Aorta (tissue), 5 donors: Measurements from ENCODE around the gene SLC25A17. TPM values are rescaled to one million over a fixed set of nuclear protein-coding genes. Genes with fewer than 3 reads are reported as not detected.
"Not testable (repeated sequence)": the region's sequence is repeated elsewhere in the genome, so short reads cannot be mapped to it uniquely, and the experiment has no call there.

Source experiments
- ATAC-seq: fragments of 200-7000 bp; cut with Tn5 transposase; one replicate; pipeline ENCODE4 v1.9.1; 2022; ENCODE audit warnings: moderate library complexity; ENCODE audit not compliant: low FRiP score
- DNase-seq, 2 donors: peaks; one replicate each; pipeline ENCODE4 v3.0.0-alpha.2; 2020
- H3K27ac ChIP-seq, 2 donors: one replicate each; pipeline ENCODE4 v1.5.1; 2013; ENCODE audit warnings: low read length in 2 of 2, mild to moderate bottlenecking in 2 of 2, moderate library complexity in 2 of 2, control low read depth in 1 of 2, inconsistent platforms in 1 of 2, low read depth in 1 of 2
- H3K27me3 ChIP-seq, 2 donors: one replicate each; pipeline ENCODE4 v1.6.1; 2013; ENCODE audit warnings: control low read depth in 1 of 2, low read length in 1 of 2, mild to moderate bottlenecking in 1 of 2, moderate library complexity in 1 of 2; ENCODE audit not compliant: insufficient read depth in 2 of 2, control insufficient read depth in 1 of 2
- H3K36me3 ChIP-seq, 2 donors: one replicate each; pipeline ENCODE4 v1.6.1; 2013; ENCODE audit warnings: control low read depth in 1 of 2, low read length in 1 of 2, mild to moderate bottlenecking in 1 of 2; ENCODE audit not compliant: insufficient read depth in 2 of 2, control insufficient read depth in 1 of 2
- H3K4me1 ChIP-seq, 2 donors: one replicate each; pipeline ENCODE4 v1.6.1; 2013; ENCODE audit warnings: low read length in 2 of 2, control low read depth in 1 of 2, mild to moderate bottlenecking in 1 of 2, moderate library complexity in 1 of 2; ENCODE audit not compliant: insufficient read depth in 2 of 2, control insufficient read depth in 1 of 2
- H3K4me3 ChIP-seq, 2 donors: one replicate each; pipeline ENCODE4 v1.5.1; 2013; ENCODE audit warnings: low read length in 2 of 2, control low read depth in 1 of 2, mild to moderate bottlenecking in 1 of 2
- H3K9me3 ChIP-seq: one replicate; pipeline ENCODE4 v1.6.1; 2013; ENCODE audit warnings: mild to moderate bottlenecking, low read length; ENCODE audit not compliant: control insufficient read depth
- WGBS, 2 donors: extraction: QIAGEN DNeasy Blood & Tissue Kit; methylation state at CpG; one replicate each; pipeline ENCODE4 v1.1.7; 2013; 5-methylcytosine and 5-hydroxymethylcytosine counted together
- intact Hi-C, 2 donors: fragments of 100-400 bp; cut with DNase I; formaldehyde crosslinking; loops; one replicate each; pipeline versions ENCODE4 v1.14.2 to v1.15.0; 2022
- microRNA-seq, 2 donors: library from miRNA; unstranded; fragments of <30 nt; microRNA quantifications; one replicate each; pipeline ENCODE4 v1.2.0, GENCODE V29; 2020
- polyA plus RNA-seq, 2 donors: library from polyadenylated mRNA; stranded (reverse); fragments of 200-250 nt; gene quantifications; one replicate each; pipeline ENCODE4 v1.2.3, GENCODE V29; 2013
- total RNA-seq, 2 donors: library from RNA; stranded (reverse); fragmentation: NEBNext Ultra II Directional; extraction: Animal tissue kit (Norgen Biotek cat#: 25700); gene quantifications; one replicate each; pipeline ENCODE4 v1.2.1, GENCODE V29; 2021
- donor health status: healthy with polysubstance abuse.
- donor health status: Bipolar disorder and iron deficiency.
- donor health status: DM: no; HTN: no; CAD: no.
- donor health status: DM: no; HTN: no; CAD: no.
- donor health status: DM: yes; HTN: yes; CAD: no.

Gene SLC25A17
- total and polyA plus RNA-seq, 4 donors = 6.0 to 15.2 (median 13.4) TPM

DNA sequence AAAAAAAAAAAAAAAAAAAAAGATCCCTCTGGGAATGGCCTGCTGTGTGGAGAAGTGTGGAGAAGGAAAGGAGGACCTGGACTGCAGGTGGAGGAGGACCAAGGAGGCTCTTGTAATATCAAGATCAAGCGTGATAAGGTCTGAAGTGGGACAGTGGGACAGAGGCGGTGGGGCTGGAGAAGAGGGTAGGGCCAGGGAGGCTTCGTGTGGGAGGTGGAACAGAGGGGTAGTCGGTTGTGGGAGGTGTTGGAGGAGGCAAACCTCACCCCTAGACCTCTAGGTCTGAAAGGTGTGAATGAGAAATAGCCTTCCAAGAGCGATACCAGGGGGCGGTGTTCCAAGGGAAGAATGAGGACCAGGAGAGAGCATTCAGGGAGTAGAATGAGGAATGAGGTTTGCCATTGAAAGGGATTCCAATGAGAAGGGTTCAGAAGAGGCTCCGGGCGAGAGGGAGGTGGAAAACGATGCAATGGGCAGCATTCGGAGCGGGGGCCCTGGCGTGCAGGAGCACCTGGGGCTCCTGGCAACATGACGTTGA lies 95.7 kb downstream of the SLC25A17 start:
- intact Hi-C loops = no loop called here
- ATAC-seq = no peak
- Histone ChIP-seq H3K4me1 (no peaks in the 10 kb centered on the region), H3K27ac (no peak overlapping the region), H3K9me3 (no peaks in the 10 kb centered on the region), H3K4me3 (no peak overlapping the region), H3K27me3 (no peaks in the 10 kb centered on the region), H3K36me3 (no peaks in the 10 kb centered on the region)
- DNase-seq = no peak
- 91 to 96% methylated on average over 13 of the region's 13 CpGs for WGBS, 2 donors

DNA sequence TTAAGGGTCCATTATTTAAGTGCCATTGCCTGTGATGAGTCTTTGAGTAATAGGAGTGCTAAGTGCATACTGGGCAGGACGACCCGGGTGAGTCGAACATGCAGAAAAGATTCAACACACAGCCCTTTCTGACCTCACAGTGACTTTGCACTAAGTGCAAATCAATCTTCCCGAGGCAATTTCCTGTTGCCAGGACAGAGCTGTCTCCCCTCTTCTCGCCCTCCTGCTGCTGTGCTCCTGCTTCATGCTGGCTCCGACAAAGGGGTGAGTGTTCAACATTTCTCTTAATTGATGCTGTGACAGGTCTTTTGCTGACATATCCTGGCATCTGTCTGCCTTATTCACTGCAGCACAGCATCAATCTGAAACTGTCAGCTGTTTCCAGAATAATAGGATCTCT lies 97.9 kb downstream of the SLC25A17 start:
- Histone ChIP-seq H3K27ac (peak overlapping the region; percentile 7 to 67), H3K9me3 (no peaks in the 10 kb centered on the region), H3K36me3 (no peaks in the 10 kb centered on the region), H3K27me3 (no peaks in the 10 kb centered on the region), H3K4me1 (no peaks in the 10 kb centered on the region), H3K4me3 (no peak overlapping the region)
- DNase-seq (no peak), ATAC-seq (peak; percentile 50)
- WGBS, 2 donors = 7 to 13% methylated on average over 6 of the region's 6 CpGs
- intact Hi-C loops = no loop called here

DNA sequence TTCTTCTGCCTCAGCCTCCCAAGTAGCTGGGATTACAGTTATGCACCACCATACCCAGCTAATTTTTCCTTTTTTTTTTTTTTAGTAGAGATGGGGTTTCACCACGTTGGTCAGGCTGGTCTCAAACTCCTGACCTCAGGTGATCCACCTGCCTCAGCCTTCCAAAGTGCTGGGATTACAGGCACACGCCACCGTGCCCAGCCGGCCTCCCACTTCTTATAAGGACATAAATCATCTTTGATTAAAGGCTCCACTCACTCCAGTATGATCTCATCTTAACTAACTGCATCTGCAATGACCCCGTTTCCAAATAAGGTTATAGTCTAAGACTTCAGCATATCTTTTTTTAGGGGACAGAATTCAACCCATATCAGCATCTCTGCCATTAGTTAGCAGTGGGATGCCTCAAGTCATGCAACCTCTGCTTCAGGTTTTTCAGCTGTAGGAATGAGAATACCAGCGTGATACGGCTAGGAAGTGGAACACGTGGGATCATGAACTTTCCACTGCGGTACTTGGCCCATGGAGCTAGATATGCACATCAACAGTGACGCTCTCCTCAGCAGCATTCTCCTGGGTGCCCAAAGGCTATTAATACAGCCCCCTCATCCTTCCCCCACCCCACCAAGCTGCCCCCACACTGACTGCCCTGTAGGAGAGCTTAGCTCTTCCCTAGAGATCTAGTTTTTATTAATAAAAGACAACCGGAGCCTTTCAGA lies 98.4 kb downstream of the SLC25A17 start:
- peak in 1 of 2 donors; percentile 27 for DNase-seq
- intact Hi-C loops = no loop called here
- H3K36me3 ChIP-seq = no peaks in the 10 kb centered on the region
- no peak overlapping the region for H3K4me3 ChIP-seq
- peak overlapping the region in 1 of 2 donors; percentile 67 for H3K27ac ChIP-seq
- 5 to 8% methylated on average over 11 of the region's 11 CpGs for WGBS, 2 donors
- no peaks in the 10 kb centered on the region for H3K9me3 ChIP-seq
- peak; percentile 15 for ATAC-seq
- H3K4me1 ChIP-seq = no peaks in the 10 kb centered on the region
- H3K27me3 ChIP-seq = no peaks in the 10 kb centered on the region

DNA sequence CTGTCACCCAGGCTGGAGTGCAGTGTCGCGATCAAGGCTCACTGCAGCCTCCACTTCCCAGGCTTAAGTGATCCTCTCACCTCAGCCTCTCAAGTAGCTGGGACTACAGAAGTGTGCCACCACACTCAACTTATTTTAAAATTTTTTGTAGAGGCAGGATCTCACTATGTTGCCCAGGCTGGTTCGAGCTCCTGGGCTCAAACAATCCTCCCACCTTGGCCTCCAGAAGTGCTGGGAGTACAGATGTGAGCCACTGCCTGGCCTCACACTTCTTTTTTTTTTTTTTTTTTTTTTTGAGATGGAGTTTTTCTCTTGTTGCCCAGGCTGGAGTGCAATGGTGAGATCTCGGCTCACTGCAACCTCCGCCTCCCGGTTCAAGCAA lies 99.0 kb downstream of the SLC25A17 start:
- H3K27ac ChIP-seq, H3K36me3 ChIP-seq, H3K27me3 ChIP-seq, H3K9me3 ChIP-seq, H3K4me3 ChIP-seq, DNase-seq, H3K4me1 ChIP-seq, intact Hi-C loops, ATAC-seq: not testable (repeated sequence)
- 96 to 99% methylated on average over 6 of the region's 6 CpGs for WGBS, 2 donors

Small RNAs within 50 kb of the gene (microRNA-seq; reads per million reads assigned to microRNA genes)
- 0 to 0.99 reads per million in 2 donors for gene MIR4766

Other genes starting within 250 kb of the SLC25A17 start
- gene MRTFA, start 182.6 kb downstream of the SLC25A17 start, total RNA-seq = 10 to 100 TPM; 73.6 to 77.4 TPM
- 10 to 100 TPM; 12.9 to 30.2 TPM for gene MRTFA, start 182.6 kb downstream of the SLC25A17 start, polyA plus RNA-seq
- gene MCHR1, start 139.9 kb downstream of the SLC25A17 start, total RNA-seq = 1 to 10 TPM in 1 of 2 donors, not detected in 1; 1.6 TPM
- not detected for gene MCHR1, start 139.9 kb downstream of the SLC25A17 start, polyA plus RNA-seq
- gene ST13, start 37.3 kb upstream of the SLC25A17 start, total RNA-seq = 100 to 1,000 TPM; 172 to 182 TPM
- 100 to 1,000 TPM; 117 to 177 TPM for gene ST13, start 37.3 kb upstream of the SLC25A17 start, polyA plus RNA-seq
- 10 to 100 TPM in 1 of 2 donors, 1 to 10 TPM in 1; 9.4 to 14.9 TPM for gene XPNPEP3, start 37.8 kb upstream of the SLC25A17 start, total RNA-seq
- 1 to 10 TPM in 1 of 2 donors, under 1 TPM in 1; 0.38 to 4.8 TPM for gene XPNPEP3, start 37.8 kb upstream of the SLC25A17 start, polyA plus RNA-seq
- gene DNAJB7, start 42.8 kb upstream of the SLC25A17 start, total RNA-seq = not detected
- gene DNAJB7, start 42.8 kb upstream of the SLC25A17 start, polyA plus RNA-seq = not detected
- gene RBX1, start 132.0 kb upstream of the SLC25A17 start, total RNA-seq = 10 to 100 TPM; 36.2 to 40.8 TPM
- 100 to 1,000 TPM in 1 of 2 donors, 10 to 100 TPM in 1; 59.5 to 102 TPM for gene RBX1, start 132.0 kb upstream of the SLC25A17 start, polyA plus RNA-seq